Measurements from ENCODE around the gene TBCD.

Gene TBCD

DNA sequence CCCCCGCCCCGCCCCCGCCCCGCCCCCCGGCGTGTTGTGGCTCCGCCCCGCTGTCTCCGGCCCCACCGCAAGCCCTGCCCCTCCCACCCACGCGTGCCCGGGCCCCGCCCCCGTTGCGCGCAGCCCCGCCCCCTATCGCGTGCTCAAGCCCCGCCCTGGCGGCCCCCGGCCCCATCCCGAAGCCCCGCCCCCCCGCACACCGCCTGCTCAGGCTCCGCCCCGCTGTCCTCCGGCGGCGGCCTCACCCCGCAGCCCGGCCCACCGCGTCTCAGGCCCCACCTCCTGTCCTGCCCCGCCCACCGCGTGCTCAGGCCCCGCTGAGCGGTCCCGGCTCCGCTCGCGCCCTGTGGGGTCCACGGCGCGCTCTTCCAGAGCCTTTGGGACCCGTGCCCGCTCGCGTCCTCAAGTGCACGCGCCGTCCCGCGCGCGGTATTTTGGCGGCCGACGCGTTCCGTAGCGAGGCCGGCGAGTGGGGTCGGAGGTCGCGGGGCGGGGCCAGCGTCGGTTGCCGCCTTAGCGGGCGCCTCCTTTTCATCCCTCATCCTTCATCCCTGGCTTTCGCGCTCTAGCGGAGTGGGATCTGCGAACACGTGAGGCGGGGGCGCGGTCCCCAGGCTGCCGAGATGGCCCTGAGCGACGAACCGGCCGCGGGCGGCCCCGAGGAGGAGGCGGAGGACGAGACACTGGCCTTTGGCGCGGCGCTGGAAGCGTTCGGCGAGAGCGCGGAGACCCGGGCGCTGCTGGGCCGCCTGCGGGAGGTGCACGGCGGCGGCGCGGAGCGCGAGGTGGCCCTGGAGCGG is at the start of gene TBCD:
TBCD (plus strand) TSS at position 495 of the 800 bp plus-strand sequence; CDS start at position 624, 129 bp downstream.
- peak within 1 kb of the TSS; percentile 80 for H3K4me3 ChIP-seq (ENCODE audit: low read depth, low read length)
- TF ChIP-seq, protein P1, sequence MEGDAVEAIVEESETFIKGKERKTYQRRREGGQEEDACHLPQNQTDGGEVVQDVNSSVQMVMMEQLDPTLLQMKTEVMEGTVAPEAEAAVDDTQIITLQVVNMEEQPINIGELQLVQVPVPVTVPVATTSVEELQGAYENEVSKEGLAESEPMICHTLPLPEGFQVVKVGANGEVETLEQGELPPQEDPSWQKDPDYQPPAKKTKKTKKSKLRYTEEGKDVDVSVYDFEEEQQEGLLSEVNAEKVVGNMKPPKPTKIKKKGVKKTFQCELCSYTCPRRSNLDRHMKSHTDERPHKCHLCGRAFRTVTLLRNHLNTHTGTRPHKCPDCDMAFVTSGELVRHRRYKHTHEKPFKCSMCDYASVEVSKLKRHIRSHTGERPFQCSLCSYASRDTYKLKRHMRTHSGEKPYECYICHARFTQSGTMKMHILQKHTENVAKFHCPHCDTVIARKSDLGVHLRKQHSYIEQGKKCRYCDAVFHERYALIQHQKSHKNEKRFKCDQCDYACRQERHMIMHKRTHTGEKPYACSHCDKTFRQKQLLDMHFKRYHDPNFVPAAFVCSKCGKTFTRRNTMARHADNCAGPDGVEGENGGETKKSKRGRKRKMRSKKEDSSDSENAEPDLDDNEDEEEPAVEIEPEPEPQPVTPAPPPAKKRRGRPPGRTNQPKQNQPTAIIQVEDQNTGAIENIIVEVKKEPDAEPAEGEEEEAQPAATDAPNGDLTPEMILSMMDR (IDR thresholded peaks at IDR 0.05; ENCODE audit: insufficient read depth, low read length, missing control alignments), result no peak
- POLR2A ChIA-PET, result no interaction called here
- DNase-seq (ENCODE audit: low read depth, low spot score), result peak; percentile 24
- CTCF ChIA-PET, result no interaction called here

DNA sequence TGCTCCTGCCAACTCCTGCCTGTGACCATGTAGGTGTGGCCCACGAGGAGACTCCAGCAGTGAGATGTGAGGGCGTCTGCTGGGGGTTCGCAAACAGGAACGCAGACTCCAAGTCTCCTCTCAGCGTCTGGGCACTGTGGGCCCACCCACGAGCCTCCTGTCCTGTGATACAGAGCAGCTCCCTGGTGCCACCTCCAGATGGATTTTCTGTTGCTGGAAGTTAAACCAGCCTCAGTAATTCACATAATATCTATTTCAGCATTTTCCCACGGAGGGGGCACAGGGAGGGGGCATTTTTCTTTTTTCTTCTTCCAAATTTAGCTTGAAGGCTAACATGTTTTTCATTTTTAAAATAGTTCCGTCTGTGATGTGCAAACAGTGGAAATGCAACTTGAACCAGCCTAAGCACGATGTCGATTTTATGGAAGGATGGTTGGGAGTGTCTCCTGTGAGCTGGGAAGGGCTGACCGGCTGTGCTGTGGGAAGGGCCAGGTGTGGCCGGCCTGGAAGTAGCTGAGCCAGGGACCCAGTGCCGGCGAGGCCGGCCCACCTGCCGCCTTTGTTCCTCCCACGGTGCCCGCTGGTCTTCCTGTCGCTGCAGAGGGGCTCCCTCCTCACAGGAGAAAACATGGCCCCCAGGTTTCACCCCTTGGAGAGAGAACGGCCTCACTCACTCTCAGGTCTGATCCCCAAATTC is 49.5 kb upstream of the TBCD start:
- no peak for DNase-seq (ENCODE audit: low read depth, low spot score)
- TF ChIP-seq, protein P1 (IDR thresholded peaks at IDR 0.05; ENCODE audit: insufficient read depth, low read length, missing control alignments), result no peak
- CTCF ChIA-PET, result interaction anchor here (0.5 kb wide), 1 partner anchor 34 kb away, joined by 3 read pairs; no protein-coding TSS in a partner anchor
- H3K4me3 ChIP-seq (ENCODE audit: low read depth, low read length), result no peak overlapping the region
- POLR2A ChIA-PET, result no interaction called here

DNA sequence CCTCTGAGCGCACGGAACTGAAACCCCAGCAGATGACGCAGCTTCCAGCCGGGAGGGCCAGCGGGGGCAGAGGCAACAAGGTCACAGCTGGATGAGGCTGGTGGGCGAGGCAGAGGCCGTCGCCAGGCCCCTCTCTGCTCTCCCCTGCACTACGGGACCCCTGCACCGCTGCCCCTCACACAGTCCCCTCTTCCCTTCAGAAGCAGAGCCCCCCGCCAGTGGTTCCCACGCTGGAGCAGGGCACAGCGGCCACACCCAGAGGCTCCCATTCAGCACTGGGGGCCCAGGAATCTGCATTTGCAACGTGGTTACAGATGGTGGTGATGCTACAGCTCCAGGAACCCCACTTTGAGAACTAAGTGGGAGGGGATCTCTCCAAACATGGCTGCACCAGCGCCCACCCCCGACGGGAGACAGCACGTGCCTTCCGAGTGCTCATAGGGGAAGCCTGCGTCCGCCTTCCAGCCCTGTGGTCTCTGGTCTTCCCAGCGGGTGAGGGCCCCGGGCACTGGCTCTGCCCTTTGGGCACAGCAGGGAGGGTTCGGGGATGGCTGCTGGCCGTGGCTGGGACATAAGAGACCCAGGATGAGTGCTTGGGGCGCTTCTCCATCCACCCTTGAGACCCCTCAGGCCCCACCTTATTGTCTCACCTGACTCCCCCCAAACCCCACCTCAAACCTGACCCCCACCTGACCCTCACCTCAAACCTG is 48.7 kb upstream of the TBCD start:
- CTCF ChIA-PET, result interaction anchor here (0.5 to 1.5 kb wide), 2 partner anchors 9 to 35 kb away, joined by 3 read pairs; no protein-coding TSS in a partner anchor
- POLR2A ChIA-PET, result no interaction called here
- TF ChIP-seq, protein P1 (IDR thresholded peaks at IDR 0.05; ENCODE audit: insufficient read depth, low read length, missing control alignments), result no peak
- DNase-seq (ENCODE audit: low read depth, low spot score), result no peak
- H3K4me3 ChIP-seq (ENCODE audit: low read depth, low read length), result no peak overlapping the region

DNA sequence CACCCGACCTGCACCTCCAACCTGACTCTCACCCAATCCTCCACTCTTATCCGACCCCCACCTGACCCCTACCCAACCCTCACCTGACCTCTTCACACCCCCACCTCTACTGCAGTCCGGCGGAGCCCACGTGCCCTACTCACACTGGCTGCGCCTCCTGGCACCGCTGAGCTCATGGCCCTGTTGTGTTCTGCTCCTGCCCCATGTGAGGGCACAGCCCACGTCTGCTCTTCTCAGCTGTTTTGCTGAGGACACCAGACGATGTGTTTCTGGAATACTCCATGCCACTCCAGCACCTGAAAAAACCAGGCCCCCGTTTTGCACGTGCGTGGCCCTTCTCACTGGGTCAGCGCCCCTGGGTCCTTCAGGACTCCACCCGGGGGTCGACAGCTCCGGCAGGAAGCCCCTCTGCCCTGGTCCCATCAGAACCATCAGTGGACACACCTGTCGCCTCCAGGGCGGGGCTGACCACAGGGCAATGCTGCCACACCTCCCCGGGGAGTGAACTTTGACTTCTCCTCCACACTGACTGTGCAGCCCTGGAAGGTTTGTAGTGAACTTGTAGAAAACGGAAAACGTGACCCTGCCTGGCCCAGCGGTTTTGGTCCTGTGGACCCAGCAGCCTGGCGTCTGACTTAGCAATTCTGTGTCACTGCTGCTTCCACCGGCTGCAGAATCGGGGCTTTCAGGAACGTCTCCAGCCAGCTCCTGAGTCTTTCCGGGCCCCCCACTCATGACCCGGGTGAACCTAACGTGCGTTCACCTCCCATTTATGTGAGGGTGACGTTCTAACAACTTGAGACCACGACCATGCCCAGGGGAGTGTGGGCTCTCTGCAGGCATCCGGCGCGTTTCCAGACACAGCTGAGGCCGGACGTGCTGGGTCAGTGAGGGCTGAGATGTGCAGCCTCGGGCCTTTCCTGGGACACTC is 47.7 kb upstream of the TBCD start:
- TF ChIP-seq, protein P1 (IDR thresholded peaks at IDR 0.05; ENCODE audit: insufficient read depth, low read length, missing control alignments), result no peak
- ChIA-PET POLR2A (no interaction called here), CTCF (interaction anchor here (1.5 kb wide), 1 partner anchor 10 kb away, joined by 3 read pairs; no protein-coding TSS in a partner anchor)

DNA sequence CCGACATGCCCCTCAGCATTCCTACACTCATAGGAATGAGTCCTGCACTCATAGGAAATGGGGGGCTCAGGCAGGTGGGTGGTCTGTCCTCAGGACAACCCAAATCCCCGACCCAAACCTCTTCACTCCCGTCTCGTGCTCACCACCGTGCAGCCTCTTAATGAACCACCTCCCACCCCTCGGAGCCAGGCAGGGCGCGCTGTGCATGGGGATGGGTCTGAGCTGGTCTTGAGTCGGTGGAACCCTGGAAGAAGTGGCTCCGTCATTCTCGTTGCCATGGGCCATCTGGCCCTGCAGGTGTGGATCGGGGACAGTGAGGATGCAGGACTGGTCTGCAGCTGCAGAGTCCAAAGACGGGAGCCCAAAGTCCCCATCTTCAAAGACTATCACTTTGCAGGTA is 47.0 kb upstream of the TBCD start:
- no peak for DNase-seq (ENCODE audit: low read depth, low spot score)
- TF ChIP-seq, protein P1 (IDR thresholded peaks at IDR 0.05; ENCODE audit: insufficient read depth, low read length, missing control alignments), result no peak
- CTCF ChIA-PET, result no interaction called here
- H3K4me3 ChIP-seq (ENCODE audit: low read depth, low read length), result no peak overlapping the region
- POLR2A ChIA-PET, result no interaction called here

More for the DNA sequence above, 47.7 kb upstream of the TBCD start:
- no peak overlapping the region for H3K4me3 ChIP-seq (ENCODE audit: low read depth, low read length)
- DNase-seq (ENCODE audit: low read depth, low spot score), result no peak
